Prostate gland (tissue), 2 donors: ENCODE measurements around the gene PABPN1.

Experiments
- CTCF ChIP-seq, 4 experiments: fragments of 200-600 bp in 2 of 4; fragments of 450-650 bp in 2 of 4; sonication (generic) in 2 of 4; IDR thresholded peaks; 1 replicate in 3 of 4; 2 replicates in 1 of 4; pipeline ENCODE4 v1.5.1; 2016 to 2019; ENCODE audit warnings: antibody characterized with exemption in 4 of 4, mild to moderate bottlenecking in 2 of 4, moderate library complexity in 2 of 4
- POLR2A ChIP-seq: fragments of 450-650 bp; IDR thresholded peaks from one replicate; pipeline ENCODE4 v1.6.1; 2016; ENCODE audit warnings: antibody characterized with exemption, mild to moderate bottlenecking

DNA sequence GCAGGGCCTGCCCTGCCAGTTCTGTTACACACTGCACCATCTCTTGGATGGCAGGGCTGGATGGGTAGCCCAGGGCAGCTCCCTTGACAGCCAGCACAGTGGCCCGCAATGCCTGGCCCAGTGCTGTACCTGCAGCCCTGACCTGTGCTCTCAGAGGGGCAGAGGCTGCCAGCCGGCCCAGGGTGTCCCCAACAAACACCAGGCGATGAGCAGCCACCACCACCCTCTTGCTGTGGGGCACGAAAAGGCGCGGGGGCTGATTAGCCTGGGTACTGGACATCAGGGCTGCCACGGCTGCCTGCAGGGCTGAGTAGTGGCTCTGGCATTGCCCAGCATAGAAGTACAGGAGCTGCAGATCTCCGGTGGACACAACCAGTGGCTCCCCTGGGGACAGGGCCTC, 36.0 kb downstream of the PABPN1 start:
- TF ChIP-seq CTCF (IDR thresholded peaks at IDR 0.05) (no peak), POLR2A (no peak)
